ENCODE measurements around the gene EYA4. TPM values are rescaled to one million over a fixed set of nuclear protein-coding genes. Genes with fewer than 3 reads are reported as not detected.

Gene EYA4
- total and polyA plus RNA-seq, 2 of the 4 experiments (the other 2 are of a cell fraction) = 5.7 to 11.1 TPM

DNA sequence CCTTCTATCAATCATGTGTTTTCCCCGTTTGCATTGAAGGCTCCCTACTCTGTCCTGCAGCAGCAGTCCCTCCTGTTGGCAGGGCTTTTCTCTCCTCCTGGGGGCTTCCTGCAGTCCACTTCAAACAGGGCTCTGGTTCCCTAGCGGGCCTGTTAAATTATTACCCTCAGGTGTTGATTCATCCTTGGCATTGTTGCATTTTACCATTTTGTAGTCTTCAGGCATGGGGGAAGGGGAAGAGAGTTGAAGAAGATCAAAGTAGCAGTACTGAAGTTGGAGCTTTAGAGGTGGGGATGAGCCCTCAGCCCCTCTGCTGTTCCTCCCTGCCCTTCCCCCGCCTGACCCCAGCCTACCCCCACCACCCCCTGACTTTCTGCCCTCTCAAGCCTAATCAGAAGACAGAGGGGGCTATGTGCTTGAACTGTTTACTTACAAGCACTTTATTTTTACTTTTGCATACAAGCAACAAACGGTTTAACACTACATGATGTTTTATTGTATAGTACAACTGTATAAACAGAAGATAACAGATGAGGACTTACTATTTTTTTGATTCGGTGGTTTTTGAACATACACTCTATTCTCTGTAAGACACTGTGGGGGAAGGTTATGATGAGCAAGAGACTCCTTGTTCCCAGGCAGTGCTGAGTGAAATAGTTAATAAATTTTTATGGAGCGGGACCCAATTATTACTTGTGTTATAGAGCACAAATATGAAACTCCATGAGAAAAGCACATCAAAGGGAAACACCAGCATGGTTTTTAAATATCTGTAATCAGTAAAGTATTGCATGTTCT is 169.7 kb downstream of the EYA4 start:
- Histone ChIP-seq H3K79me1 (ENCODE audit: low read depth in 1 of 2, low read length in 2 of 2) (peaks cover 0 to 3% of the 10 kb centered on the region in 2 experiments; a peak in 1 of 4 replicates), H3K4me1 (ENCODE audit: control insufficient read depth, insufficient read depth, low read length) (0 out of 2 replicates have a peak, but pooled peaks cover 3% of the 10 kb centered on the region), H3K14ac (replicated peaks; ENCODE audit: low read depth, low read length) (no peak overlapping the region), H2AK5ac (ENCODE audit: low read depth, low read length) (no peak overlapping the region), H3K4me3 (ENCODE audit: insufficient read depth, low read depth, low read length) (no peak overlapping the region), H3K9me3 (ENCODE audit: control insufficient read depth, insufficient read depth, low read length) (no peaks in the 10 kb centered on the region), H3K56ac (ENCODE audit: extremely low read depth, insufficient read depth, low read length) (no peak overlapping the region), H3K27ac (ENCODE audit: insufficient read depth, low read length) (no peak overlapping the region), H4K91ac (ENCODE audit: insufficient read depth, low read depth, low read length) (no peak overlapping the region), H4K8ac (ENCODE audit: low read depth in 2 of 2, low read length in 2 of 2) (no peak overlapping the region), H3K9ac (ENCODE audit: low read depth, low read length) (no peak overlapping the region), H2BK5ac (ENCODE audit: low read depth, low read length, poor library complexity, severe bottlenecking) (no peak overlapping the region), H2BK20ac (ENCODE audit: low read depth, low read length) (no peak overlapping the region), H3K4ac (ENCODE audit: low read depth, low read length) (no peak overlapping the region), H3K23ac (ENCODE audit: low read depth, low read length) (no peak overlapping the region), H2AK9ac (replicated peaks; ENCODE audit: low read depth, low read length, poor library complexity) (no peak overlapping the region), H3K27me3 (ENCODE audit: control insufficient read depth, insufficient read depth, low read length) (no peaks in the 10 kb centered on the region), H4K5ac (ENCODE audit: low read depth, low read length) (no peak overlapping the region), H3K36me3 (ENCODE audit: control insufficient read depth, insufficient read depth, low read length) (no peaks in the 10 kb centered on the region), H2BK15ac (ENCODE audit: low read depth, low read length) (no peak overlapping the region), H3K18ac (ENCODE audit: low read depth, low read length) (no peak overlapping the region), H3K4me2 (ENCODE audit: low read depth, low read length) (no peak overlapping the region), H2BK120ac (ENCODE audit: low read depth, low read length) (no peak overlapping the region), H4K20me1 (ENCODE audit: insufficient read depth, low read length) (no peaks in the 10 kb centered on the region), H3K9me1 (ENCODE audit: insufficient read depth, low read length) (no peaks in the 10 kb centered on the region; the same call in 1 of the 2 replicates), H2AFZ (replicated peaks; ENCODE audit: low read length, poor library complexity) (no peak overlapping the region)
- DNase-seq (peak; percentile 36), ATAC-seq (ENCODE audit: low read depth) (peak; percentile 53)
- BruUV-seq (replicated peaks) = no TSS peak
- dilution Hi-C loops (cut with HindIII; ENCODE audit: low sequenced_read_pairs, unreplicated experiment) (no loop called here), intact Hi-C loops (cut with micrococcal nuclease) (no loop called here), in situ Hi-C loops (cut with MboI; ENCODE audit: low sequenced_read_pairs) (no loop called here)
- ChIA-PET CTCF (no interaction called here), POLR2A (ENCODE audit: unreplicated experiment) (no interaction called here)
- TF ChIP-seq BHLHE40 (IDR thresholded peaks at IDR 0.05; ENCODE audit: low read depth, low read length) (no peak), RCOR1 (IDR thresholded peaks at IDR 0.05; ENCODE audit: insufficient replicate concordance, low read length) (no peak)
- TF ChIP-seq, protein P1, sequence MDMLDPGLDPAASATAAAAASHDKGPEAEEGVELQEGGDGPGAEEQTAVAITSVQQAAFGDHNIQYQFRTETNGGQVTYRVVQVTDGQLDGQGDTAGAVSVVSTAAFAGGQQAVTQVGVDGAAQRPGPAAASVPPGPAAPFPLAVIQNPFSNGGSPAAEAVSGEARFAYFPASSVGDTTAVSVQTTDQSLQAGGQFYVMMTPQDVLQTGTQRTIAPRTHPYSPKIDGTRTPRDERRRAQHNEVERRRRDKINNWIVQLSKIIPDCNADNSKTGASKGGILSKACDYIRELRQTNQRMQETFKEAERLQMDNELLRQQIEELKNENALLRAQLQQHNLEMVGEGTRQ (IDR thresholded peaks at IDR 0.05; ENCODE audit: low read depth, low read length) = no peak
- no CpG with 5 or more reads among the region's 6 CpGs for WGBS, 2 experiments (ENCODE audit: extremely low coverage in 2 of 2, insufficient read length in 1 of 2)

Data from IMR-90 (cell line).